LNCAP (cell line): ENCODE results near the gene CCDC30.

Experiments
- TF ChIP-seq, protein P1 (sequence below): fragments of 450-650 bp; IDR thresholded peaks from 2 replicates; pipeline ENCODE4 v1.5.1; 2017; ENCODE audit warnings: mild to moderate bottlenecking

Gene CCDC30

DNA sequence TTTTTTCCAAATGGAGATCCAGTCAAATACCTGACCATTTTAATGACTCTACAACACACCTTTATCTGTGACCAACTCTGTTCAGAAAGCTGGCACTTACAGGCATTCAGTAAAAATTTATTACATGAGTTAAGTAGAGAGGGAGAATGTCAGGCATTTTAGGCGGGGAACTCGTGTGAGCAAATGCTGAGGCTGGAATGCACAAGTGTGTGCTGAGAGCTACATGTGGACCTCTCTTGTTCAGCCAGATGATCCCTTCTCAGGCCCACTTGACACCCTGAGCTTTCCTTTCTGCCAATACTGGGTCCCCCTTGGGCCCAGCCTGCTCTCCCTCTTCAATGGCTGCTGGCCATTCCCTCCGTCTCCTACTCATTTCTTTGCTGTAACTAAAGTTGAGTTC is 206.8 kb downstream of the CCDC30 start:
- TF ChIP-seq, protein P1, sequence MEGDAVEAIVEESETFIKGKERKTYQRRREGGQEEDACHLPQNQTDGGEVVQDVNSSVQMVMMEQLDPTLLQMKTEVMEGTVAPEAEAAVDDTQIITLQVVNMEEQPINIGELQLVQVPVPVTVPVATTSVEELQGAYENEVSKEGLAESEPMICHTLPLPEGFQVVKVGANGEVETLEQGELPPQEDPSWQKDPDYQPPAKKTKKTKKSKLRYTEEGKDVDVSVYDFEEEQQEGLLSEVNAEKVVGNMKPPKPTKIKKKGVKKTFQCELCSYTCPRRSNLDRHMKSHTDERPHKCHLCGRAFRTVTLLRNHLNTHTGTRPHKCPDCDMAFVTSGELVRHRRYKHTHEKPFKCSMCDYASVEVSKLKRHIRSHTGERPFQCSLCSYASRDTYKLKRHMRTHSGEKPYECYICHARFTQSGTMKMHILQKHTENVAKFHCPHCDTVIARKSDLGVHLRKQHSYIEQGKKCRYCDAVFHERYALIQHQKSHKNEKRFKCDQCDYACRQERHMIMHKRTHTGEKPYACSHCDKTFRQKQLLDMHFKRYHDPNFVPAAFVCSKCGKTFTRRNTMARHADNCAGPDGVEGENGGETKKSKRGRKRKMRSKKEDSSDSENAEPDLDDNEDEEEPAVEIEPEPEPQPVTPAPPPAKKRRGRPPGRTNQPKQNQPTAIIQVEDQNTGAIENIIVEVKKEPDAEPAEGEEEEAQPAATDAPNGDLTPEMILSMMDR = no peak

DNA sequence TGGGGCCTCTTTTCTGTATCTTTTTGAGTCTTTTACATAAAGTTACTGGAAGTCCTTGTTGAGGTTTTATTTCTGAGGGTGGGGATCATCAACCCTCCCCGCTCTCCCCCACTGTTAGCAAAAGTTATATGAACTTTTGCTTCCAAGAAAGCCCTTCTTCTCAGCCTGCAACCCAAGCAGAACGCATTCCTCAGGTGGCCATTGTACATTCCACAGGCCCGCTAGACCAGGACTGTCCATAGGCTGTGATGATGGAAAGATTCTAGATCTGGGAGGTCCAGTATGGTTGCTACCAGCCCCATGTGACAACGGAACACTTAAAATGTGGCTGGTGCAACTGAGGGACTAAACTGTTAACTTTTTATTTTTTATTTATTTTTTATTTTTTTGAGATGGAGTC is 207.3 kb downstream of the CCDC30 start:
- TF ChIP-seq, protein P1 = no peak

GRCh38 chr1:42674214-42674613 is 211.1 kb downstream of the CCDC30 start:
- TF ChIP-seq, protein P1 = no peak

DNA sequence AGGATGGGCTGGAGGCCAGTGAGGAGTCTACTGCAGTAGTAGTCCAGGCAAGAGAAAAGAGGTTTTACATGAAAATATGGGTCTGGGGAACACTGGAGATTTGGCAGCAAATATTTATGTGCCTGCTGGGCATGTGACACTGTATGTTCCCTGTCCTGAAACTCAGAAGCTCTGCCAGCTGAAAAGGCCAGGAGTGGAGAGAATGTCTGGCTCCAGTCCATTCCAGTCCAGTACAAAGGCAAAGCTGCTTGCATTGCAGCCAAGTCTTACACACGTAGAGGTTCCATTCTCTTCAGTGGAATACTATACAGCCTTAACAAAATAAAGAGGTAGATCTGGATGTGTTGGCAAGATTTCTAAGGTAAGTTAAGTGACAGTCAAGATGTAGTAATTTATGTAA is 211.6 kb downstream of the CCDC30 start:
- TF ChIP-seq, protein P1 = no peak

DNA sequence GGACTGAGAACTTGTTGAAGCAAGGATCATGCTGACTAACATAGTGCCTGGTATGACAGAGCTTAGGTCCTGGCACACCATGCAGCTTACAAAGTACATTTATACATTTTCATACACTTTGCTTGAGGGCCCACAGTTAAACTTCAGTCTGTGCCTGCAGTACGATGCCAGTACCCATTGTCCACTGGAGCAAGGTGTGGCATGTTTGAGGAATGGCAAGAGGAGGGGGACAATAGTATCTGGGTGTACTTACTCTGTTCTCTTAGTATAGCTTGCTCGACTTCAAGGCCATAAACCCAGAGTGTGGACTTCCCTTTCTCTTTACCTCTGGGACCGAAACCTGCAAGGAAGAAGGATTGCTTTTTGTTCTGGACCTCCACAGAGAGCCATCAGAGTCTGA is 212.4 kb downstream of the CCDC30 start:
- TF ChIP-seq, protein P1 = no peak

DNA sequence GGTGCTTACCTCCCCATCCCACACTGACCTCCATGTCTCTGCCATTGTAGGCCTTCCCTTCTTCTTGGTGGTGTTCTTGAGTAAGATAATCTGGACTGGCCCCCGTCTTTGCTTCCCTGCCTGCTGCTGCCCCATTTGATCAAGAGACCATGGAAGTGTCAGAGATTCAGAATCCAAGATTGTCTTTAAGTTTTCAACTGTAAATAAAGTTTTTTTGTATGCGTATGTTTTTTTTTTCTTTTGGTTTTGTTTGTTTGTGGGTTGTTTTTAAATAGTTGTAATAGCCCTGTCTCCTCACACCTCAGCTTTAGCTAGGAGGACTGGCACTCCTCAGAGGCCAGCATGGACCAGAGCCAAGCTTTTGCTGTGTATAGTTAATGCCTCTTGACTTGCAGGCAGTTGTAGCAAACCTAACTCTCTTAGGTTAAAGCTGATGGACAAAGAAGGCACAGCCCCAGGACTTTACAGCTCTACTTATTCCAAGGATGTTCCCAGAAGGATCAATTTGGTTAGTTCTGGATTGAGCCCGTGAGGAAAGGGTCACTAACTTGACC is 213.5 kb downstream of the CCDC30 start:
- TF ChIP-seq, protein P1 = no peak

DNA sequence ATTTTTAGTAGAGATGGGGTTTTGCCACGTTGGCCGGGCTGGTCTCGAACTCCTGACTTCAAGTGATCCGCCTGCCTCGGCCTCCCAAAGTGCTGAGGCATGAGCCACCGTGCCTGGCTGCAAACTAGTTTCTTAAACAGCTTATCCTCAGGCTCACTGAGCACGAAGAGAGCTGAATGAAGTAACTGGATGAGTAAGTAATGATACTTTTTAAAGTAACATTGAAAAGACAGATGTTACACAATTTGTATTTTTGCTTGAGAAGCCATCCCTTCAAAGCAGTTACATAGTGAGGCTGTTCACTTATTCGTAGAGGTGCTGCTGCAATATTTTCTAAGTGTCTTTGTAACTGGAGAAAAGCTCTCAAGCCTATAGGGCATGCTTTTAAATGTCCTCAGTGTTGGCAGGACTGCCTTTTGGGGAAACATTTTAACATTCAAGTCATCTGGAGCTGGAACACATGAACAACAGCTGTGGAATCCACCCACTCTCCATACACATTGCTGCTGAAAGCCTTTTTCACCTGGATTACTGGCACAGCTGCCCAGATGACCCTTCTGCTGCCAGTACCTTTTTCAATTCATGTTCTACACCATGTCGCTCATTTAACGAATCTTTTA is 216.4 kb downstream of the CCDC30 start:
- TF ChIP-seq, protein P1 = no peak

DNA sequence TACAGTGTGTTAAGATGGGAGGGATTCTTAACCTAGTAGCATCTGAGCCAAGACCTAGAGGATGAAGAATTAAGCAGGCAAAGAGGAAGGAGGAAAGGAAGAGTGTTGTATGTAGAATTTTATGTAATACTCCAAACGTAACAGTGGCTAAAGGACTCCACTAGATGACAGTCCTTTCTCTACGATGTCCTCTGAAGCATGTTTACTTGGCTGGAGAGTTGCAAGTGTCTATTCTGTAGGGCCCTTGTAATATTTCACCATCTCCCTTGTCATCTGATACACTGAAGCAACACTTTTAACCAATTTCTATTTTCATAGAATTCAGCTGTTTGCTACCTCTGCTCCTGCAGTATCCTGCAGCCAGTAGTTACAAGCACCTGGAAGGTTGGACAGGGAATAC is 217.0 kb downstream of the CCDC30 start:
- TF ChIP-seq, protein P1 = no peak
